HG03280 (cell line): ENCODE measurements around the gene DPP6.

Experiments used
- ATAC-seq: cut with Tn5 transposase; IDR thresholded peaks from one replicate; pipeline ENCODE4 v1.9.1; 2021; ENCODE audit warnings: mild to moderate bottlenecking, moderate library complexity; ENCODE audit not compliant: unreplicated experiment

Gene DPP6

DNA sequence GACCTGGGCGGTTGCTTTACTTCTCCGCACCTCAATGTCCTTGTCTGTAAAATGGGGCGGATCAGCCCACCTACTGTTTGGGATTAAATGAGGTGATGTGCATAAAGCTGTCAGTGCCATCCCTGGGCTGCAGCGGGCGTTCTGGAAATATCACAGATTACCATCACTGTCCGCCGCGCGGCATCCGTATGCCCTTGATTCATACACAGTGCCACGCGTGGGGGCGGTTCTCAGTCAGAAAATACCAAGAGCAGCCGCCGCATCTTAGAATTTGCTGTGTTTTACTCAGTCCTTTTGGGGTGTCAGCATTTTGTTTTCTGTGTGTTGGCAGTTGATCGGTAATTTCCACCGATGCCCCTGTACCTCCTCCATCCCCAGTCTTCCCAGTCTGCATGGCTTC, 338.8 kb downstream of the DPP6 start:
- no peak for ATAC-seq

GRCh38 chr7:154394804-154395203, 342.6 kb downstream of the DPP6 start:
- no peak for ATAC-seq

- no peak for ATAC-seq
Observed at GRCh38 chr7:154406312-154406711, 354.1 kb downstream of the DPP6 start.

DNA sequence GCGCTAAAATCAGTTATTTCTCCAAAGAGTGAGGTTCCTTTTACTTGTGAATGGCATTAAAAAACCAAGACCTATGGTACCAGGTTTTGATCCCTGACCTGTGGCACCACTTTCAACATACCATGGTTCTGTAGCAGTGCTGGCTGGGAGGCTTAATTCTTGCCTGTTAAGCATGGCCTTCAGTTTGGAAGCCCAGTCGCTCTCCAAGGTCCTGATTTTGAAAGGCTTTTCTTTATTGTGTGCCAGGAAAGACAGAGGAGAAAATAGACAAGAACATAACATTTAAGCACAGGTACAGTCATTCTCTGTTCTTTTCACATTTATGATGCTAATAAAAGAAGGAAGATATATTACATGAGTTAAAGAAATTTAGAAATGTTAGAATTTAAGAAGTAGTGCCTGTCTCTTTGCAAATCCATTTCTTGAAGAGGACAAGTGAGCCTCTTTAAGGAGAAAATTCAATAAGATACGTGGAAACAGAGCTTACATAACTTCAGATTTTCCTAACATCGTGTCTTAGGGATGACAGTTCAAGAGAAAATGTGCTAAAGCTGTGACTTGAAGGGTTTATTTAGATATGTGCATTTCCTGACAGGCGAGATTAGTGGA, 357.6 kb downstream of the DPP6 start:
- ATAC-seq, result no peak

DNA sequence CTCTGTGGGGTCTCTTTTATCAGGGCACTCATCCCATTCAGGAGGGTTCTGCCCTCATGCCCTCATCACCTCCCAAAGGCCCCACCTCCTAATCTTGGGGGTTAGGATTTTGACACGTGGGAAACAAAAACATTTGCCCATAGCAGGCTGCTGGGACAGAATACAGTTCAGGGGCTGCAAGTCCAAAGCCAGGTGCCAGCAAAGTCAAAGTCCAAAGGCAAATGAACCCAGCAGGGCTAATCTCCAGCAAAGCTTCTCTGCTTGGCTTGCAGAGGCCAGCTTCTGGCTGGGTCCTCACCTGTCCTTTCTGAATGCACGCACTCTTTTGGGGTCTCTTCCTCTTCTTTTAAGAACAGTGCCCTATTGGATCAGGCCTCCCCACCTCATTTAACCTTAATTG, 359.9 kb downstream of the DPP6 start:
- ATAC-seq, result no peak

DNA sequence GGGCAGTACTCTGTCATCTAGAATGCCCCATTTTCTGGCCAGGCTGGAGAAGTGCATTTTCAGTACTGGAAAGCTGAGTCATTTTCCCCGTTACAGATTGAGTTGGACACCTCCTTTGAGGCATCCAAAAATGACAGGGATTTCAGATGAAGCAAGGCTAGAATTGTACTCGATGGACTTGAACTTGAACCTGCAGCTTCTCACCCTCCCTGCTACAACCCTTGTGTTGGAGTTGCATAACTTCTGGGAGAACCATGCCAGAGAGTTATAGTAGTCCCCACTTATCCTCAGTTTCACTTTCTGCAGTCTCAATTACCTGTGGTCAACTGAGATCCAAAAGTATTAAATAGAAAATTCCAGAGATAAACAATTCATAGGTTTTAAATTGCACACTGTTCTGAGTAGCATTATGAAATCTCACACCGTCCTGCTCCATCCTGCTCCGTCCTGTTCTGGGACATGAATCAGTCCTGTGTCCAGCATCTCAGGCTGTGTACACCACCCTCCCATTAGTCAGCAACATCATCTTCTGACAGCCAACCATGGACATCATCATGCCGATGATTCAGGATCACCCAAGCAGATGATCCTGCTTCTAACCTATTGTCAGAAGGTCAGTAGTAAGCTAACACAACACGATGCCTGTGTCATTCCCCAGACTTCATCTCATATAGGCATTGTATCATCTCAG, 363.7 kb downstream of the DPP6 start:
- no peak for ATAC-seq

DNA sequence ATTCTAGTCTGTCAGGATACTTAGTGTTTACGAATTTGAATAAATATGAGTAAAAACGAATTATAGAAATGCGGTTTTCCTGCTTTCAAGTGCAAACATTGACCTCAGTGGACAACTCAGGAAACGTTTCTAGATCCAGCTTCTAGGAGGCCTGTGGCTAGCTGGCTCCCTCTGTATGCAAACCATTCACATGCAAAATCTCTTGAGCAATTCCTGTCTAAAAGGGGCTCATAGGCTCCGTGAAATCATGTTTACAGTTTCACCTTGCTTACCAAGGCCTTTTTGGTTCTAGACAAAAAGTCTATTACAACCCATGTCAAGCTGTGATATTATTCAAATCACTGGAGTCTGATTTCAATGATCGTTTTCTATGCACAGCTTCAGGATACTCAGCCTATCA, 364.5 kb downstream of the DPP6 start:
- no peak for ATAC-seq

DNA sequence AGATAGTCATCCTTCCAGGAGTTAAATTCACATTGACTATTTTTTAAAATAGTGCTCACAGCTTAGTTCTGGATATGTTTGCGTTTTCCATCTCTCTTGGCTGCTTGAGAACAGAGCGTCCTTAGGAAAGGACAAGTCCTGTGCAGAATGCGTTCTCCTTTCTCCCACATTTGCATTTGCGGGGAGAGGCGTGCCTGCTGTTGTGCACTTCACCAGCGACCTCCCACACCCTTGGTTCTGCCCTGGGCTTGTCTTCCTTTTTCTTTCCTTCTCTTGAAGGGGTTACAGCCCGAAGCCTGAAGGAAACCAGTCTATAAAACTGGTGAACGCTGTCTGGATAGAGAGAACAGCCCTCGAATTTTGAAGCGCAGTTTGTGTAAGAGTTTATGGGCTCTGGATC, 367.1 kb downstream of the DPP6 start:
- no peak for ATAC-seq

- no peak for ATAC-seq
Observed at GRCh38 chr7:154423231-154423630, 371.0 kb downstream of the DPP6 start.

GRCh38 chr7:154424350-154424749, 372.2 kb downstream of the DPP6 start:
- ATAC-seq, result no peak

GRCh38 chr7:154425271-154425670, 373.1 kb downstream of the DPP6 start:
- ATAC-seq, result no peak

- ATAC-seq, result no peak
Observed at GRCh38 chr7:154426778-154427177, 374.6 kb downstream of the DPP6 start.

GRCh38 chr7:154427533-154427932, 375.3 kb downstream of the DPP6 start:
- no peak for ATAC-seq

- ATAC-seq, result no peak
Observed at GRCh38 chr7:154429666-154430404, 377.6 kb downstream of the DPP6 start.

DNA sequence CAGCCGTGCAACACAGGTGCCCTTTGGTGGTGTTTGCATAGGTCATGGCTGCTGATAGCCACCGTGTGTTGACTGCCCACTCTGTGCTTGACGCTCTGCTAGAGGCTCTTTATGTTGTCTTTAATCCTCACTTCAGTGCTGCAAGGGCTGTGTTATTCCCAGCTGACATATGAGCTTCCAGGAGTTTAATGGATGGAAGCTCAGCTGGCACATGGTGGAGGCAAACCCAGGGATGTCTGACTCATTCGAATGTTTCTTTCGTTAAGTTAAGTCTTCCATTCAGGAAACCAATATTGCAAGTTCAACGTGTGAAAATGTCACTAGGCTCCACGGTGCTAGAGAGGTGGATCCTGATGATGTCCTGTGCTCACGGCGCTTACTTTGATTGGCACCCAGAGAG, 378.4 kb downstream of the DPP6 start:
- ATAC-seq, result no peak

- no peak for ATAC-seq
Observed at GRCh38 chr7:154431045-154431444, 378.8 kb downstream of the DPP6 start.

DNA sequence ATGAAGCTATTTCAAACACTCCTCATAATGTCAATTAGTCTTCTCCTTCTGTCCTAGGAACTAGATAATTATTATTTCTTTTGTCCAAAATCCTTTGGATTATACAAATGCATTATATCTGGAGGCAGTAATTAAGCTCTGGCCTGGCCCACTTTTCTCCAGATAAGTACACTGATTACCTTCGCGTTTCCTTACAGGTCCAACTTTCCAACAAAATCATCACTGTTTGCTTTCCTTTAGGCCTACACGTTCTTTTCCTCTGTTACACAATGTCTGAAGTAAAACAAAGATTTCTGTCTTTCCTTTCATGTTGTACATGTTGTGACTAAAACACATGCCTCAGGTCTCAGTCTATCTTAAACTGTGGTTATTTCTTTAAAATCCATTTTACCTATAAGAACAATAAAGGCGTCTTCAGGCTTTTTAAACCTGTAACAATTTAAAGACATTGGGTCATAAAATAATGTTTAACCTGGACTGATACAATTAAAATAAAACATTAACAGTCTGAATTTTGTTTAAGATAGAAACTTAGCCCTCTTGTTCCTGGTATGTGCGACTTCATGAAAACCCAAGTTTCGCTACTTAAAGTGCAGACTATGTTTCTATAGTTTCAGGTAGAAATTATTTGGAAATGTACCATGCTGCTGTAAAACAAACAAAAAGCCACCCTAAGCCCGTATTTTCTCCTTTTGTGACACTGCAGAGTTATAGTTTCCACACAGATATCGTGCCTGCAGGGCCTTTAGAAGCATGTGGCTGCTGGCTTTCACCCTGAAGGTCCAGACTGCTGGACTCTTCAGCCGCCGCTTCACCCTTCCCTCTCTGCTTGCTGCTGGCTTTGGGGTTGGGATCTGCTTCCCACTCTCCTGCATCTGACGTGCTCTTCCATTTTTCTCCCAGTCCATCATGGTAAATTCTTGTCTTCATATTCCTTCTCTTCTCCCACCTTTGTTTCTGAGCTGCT, 381.7 kb downstream of the DPP6 start:
- no peak for ATAC-seq

- ATAC-seq, result no peak
Observed at GRCh38 chr7:154436560-154436959, 384.4 kb downstream of the DPP6 start.

- no peak for ATAC-seq
Observed at GRCh38 chr7:154437234-154437633, 385.0 kb downstream of the DPP6 start.

- ATAC-seq, result no peak
Observed at GRCh38 chr7:154438571-154439367, 386.6 kb downstream of the DPP6 start.
